ENCODE measurements around the gene KLHL21.

Gene KLHL21

DNA sequence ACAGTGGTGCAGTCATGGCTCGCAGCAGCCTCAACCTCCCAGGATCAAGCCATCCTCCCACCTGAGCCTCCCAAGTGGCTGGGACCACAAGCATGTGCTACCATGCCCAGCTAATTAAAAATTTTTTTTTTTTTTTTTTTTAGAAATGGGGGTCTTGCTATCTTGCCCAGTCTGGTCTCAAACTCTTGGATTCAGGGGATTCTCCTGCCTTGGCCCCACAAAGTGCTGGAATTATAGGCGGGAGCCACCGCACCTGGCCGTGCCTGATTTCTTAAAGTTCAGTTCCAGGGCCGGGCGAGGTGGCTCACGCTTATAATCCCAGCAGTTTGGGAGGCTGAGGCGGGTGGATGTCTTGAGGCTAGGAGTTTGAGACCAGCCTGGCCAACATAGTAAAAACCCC lies 28.4 kb upstream of the KLHL21 start:
- H3K9me3 Mint-ChIP-seq, result no peaks in the 10 kb centered on the region
- peaks cover 46% of the 10 kb centered on the region for H3K36me3 Mint-ChIP-seq

GRCh38 chr1:6630027-6630426 lies 27.4 kb upstream of the KLHL21 start:
- no peaks in the 10 kb centered on the region for H3K9me3 Mint-ChIP-seq
- H3K36me3 Mint-ChIP-seq, result peaks cover 46% of the 10 kb centered on the region
- no peaks in the 10 kb centered on the region for H3K27me3 Mint-ChIP-seq
- ATAC-seq, result no peak
- H3K4me1 Mint-ChIP-seq, result peaks cover 37% of the 10 kb centered on the region
- H3K4me3 Mint-ChIP-seq, result no peak overlapping the region
- H3K27ac Mint-ChIP-seq, result no peak overlapping the region

More for the DNA sequence above, 28.4 kb upstream of the KLHL21 start:
- Mint-ChIP-seq H3K4me1 (peaks cover 31% of the 10 kb centered on the region), H3K27me3 (no peaks in the 10 kb centered on the region), H3K4me3 (no peak overlapping the region), H3K27ac (no peak overlapping the region)
- no peak for ATAC-seq

- H3K9me3 Mint-ChIP-seq, result no peaks in the 10 kb centered on the region
- no peak overlapping the region for H3K4me3 Mint-ChIP-seq
- H3K27ac Mint-ChIP-seq, result no peak overlapping the region
- peaks cover 44% of the 10 kb centered on the region for H3K4me1 Mint-ChIP-seq
- no peaks in the 10 kb centered on the region for H3K27me3 Mint-ChIP-seq
- ATAC-seq, result no peak
- H3K36me3 Mint-ChIP-seq, result peaks cover 44% of the 10 kb centered on the region
Observed at GRCh38 chr1:6628971-6629479, 26.4 kb upstream of the KLHL21 start.

GRCh38 chr1:6627841-6628545 lies 25.3 kb upstream of the KLHL21 start:
- peaks cover 44% of the 10 kb centered on the region for H3K4me1 Mint-ChIP-seq
- H3K4me3 Mint-ChIP-seq, result peak overlapping the region; percentile 9
- no peaks in the 10 kb centered on the region for H3K27me3 Mint-ChIP-seq
- peak overlapping the region; percentile 5 for H3K27ac Mint-ChIP-seq
- ATAC-seq, result no peak
- peaks cover 43% of the 10 kb centered on the region for H3K36me3 Mint-ChIP-seq
- no peaks in the 10 kb centered on the region for H3K9me3 Mint-ChIP-seq

GRCh38 chr1:6627031-6627430 lies 24.4 kb upstream of the KLHL21 start:
- Mint-ChIP-seq H3K4me1 (peaks cover 44% of the 10 kb centered on the region), H3K9me3 (no peaks in the 10 kb centered on the region), H3K4me3 (peak overlapping the region; percentile 89), H3K27me3 (no peaks in the 10 kb centered on the region), H3K27ac (peak overlapping the region; percentile 89), H3K36me3 (peaks cover 37% of the 10 kb centered on the region)
- no peak for ATAC-seq

GRCh38 chr1:6625584-6626149 lies 23.0 kb upstream of the KLHL21 start:
- peak; percentile 62 for ATAC-seq
- H3K4me3 Mint-ChIP-seq, result peak overlapping the region; percentile 89
- peak overlapping the region; percentile 89 for H3K27ac Mint-ChIP-seq
- H3K9me3 Mint-ChIP-seq, result no peaks in the 10 kb centered on the region
- peaks cover 35% of the 10 kb centered on the region for H3K36me3 Mint-ChIP-seq
- H3K4me1 Mint-ChIP-seq, result peaks cover 44% of the 10 kb centered on the region
- H3K27me3 Mint-ChIP-seq, result no peaks in the 10 kb centered on the region

GRCh38 chr1:6624710-6625583 lies 22.3 kb upstream of the KLHL21 start, which contains the start of gene THAP3:
Gene THAP3, plus strand, starts transcription at chr1:6624868. Its CDS starts 351 bp downstream, at chr1:6625219.
- Mint-ChIP-seq H3K27me3 (no peaks in the 10 kb centered on the region), H3K4me3 (peak within 1 kb of the TSS; percentile 89), H3K36me3 (peaks cover 36% of the 10 kb centered on the region), H3K4me1 (peaks cover 42% of the 10 kb centered on the region), H3K27ac (peak within 1 kb of the TSS; percentile 89), H3K9me3 (no peaks in the 10 kb centered on the region)
- peak; percentile 97 for ATAC-seq

DNA sequence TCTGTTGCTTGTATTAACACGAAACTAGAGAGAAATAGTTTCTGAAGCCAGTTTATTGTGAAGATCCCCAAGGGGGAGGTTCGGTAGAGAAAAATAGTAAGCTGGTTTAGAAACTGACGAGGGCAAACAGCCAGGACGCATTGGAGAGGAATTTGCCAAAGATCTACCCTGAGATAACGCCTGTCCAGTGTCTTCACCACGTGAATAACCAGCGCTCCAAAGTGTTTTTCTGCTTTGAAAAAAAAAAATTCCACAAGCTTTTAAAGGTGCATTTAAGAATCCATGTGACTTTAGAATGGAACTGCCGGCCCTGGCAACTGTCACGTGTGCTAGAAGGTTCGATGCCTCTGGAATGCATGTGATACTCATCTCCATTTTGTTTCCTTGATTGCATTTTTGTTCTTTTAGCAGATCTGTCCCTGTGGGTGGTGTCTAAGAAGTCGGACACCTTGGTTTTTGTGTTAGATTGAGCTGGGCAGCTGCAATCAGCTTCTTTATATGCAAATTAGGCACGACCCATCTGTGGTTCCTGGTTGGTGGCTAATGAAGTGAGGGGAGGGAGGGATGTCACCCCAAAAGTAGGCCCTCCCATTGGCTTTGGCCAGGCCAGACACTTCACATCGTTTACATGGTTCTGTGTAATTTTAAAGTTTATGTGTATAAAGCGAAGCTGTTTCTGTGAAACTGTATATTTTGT lies 20.7 kb upstream of the KLHL21 start:
- peaks cover 27% of the 10 kb centered on the region for H3K36me3 Mint-ChIP-seq

GRCh38 chr1:6622396-6623152 lies 19.9 kb upstream of the KLHL21 start:
- Mint-ChIP-seq H3K4me1 (peaks cover 28% of the 10 kb centered on the region), H3K36me3 (peaks cover 21% of the 10 kb centered on the region), H3K9me3 (no peaks in the 10 kb centered on the region), H3K27ac (no peak overlapping the region), H3K4me3 (no peak overlapping the region), H3K27me3 (no peaks in the 10 kb centered on the region)
- no peak for ATAC-seq

More for the DNA sequence above, 20.7 kb upstream of the KLHL21 start:
- Mint-ChIP-seq H3K27me3 (no peaks in the 10 kb centered on the region), H3K4me1 (peaks cover 34% of the 10 kb centered on the region), H3K9me3 (no peaks in the 10 kb centered on the region), H3K4me3 (no peak overlapping the region), H3K27ac (no peak overlapping the region)
- no peak for ATAC-seq

DNA sequence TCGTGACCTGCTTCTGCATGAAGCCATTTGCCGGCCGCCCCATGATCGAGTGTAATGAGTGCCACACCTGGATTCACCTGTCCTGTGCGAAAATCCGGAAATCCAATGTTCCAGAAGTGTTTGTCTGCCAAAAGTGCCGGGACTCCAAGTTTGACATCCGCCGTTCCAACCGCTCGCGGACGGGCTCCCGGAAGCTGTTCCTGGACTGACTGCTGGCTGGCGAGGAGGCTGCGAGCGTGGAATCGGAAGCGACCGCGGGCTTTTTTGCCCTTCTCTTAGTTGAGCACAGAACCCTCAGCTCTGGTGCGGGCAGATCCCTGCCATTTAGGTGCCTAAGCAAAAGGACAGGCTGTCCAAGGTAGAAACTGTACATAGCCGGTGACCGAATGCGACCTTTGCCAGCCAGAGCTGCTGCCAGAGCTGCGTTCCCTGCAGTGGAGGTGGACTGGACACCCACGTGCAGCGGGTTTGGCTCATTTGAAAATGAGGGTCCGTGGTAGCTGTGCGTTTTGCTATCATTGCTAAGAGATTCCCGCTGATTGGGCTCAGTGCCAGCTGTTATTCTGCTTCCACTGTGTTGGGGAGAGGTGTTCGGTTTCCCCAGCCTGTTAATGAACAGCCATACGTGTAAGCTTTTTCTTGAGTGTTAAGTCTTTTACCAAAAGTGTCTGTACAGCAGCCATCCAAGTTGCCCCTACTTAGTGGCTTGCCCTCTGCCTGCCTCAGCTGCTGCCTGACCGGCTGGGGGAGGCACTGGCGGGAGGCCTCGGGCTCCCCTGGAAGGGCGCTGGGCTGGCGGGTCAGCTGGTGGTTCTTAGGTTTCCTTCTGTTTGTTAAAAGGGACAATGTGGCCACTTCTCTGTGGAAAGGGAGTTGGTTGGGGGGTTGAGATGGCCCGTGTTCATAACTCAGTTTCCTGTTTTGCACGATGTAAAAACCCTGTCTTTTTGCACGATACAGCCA lies 19.0 kb upstream of the KLHL21 start:
- Mint-ChIP-seq H3K9me3 (no peaks in the 10 kb centered on the region), H3K36me3 (peaks cover 17% of the 10 kb centered on the region), H3K27ac (no peak overlapping the region), H3K4me1 (peaks cover 19% of the 10 kb centered on the region), H3K27me3 (no peaks in the 10 kb centered on the region), H3K4me3 (no peak overlapping the region)
- no peak for ATAC-seq

GRCh38 chr1:6619045-6619444 lies 16.4 kb upstream of the KLHL21 start:
- Mint-ChIP-seq H3K27ac (no peak overlapping the region), H3K4me3 (no peak overlapping the region), H3K36me3 (peaks cover 17% of the 10 kb centered on the region), H3K9me3 (no peaks in the 10 kb centered on the region), H3K27me3 (no peaks in the 10 kb centered on the region), H3K4me1 (peaks cover 8% of the 10 kb centered on the region)
- ATAC-seq, result no peak

DNA sequence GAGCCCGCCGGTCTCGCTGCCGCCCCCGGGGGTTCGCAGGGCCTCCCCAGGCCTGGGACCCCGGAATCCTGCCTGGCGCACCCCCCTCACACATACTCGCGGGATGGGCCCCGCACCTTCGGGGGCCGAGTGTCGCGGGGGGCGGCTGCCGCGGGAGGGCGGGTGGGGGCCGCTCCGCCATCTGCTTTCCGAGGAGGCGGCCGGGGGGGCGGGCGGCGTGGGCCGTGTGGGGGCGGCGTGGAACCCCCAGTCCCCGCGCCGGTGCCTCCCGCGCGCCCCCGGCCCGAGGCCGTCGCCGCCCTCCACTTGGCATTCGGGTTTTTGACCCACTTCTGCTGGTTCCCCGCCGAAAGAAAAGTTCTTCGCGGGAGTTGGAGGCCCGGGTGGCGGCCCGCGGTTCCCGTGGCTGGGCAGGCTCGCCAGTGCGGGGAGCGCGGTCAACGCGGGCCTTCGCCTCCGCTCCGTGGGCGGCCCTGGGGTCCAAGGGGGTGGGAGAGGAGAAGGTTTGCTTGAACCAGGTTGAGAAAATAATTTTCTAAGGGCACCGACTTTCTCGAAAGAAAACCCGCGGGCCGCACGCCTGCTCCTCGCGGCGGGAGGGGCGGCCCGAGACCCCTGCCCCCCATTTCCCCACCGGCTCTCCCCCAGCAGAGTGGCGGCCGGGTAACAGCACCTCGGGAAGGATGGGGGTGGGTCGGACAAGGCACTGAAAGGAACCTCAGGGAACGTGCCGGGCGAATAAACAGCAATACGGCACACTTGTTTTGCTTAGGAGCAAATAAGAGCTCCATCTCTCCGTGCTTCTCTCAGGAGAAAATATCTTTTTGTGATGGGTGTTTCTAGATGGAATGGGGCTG lies 12.5 kb upstream of the KLHL21 start:
- Mint-ChIP-seq H3K4me3 (peak overlapping the region; percentile 56), H3K4me1 (peaks cover 16% of the 10 kb centered on the region), H3K36me3 (peaks cover 5% of the 10 kb centered on the region), H3K27ac (peak overlapping the region; percentile 15), H3K9me3 (no peaks in the 10 kb centered on the region), H3K27me3 (no peaks in the 10 kb centered on the region)
- ATAC-seq, result peak; percentile 0
